H1 (cell line): Measurements from ENCODE around the gene ACP6. TPM values are rescaled to one million over a fixed set of nuclear protein-coding genes. Genes with fewer than 3 reads are reported as not detected.

Source experiments
- CTCF ChIA-PET: fragments of 300-600 bp; sonication (Branson Sonifier 250); formaldehyde crosslinking; loops from one replicate; lab custom pipeline; 2021; ENCODE audit not compliant: partially characterized antibody; lab: Charles Lee
- POLR2A ChIA-PET: fragments of 300-600 bp; sonication (Branson Sonifier 250); formaldehyde crosslinking; loops from one replicate; lab custom pipeline; 2021; ENCODE audit warnings: inconsistent platforms; ENCODE audit not compliant: partially characterized antibody; lab: Charles Lee
- DNase-seq, 2 experiments: peaks; one replicate each; pipeline versions ENCODE4 v3.0.0 to v3.0.0-alpha.2; 2010 to 2022; ENCODE audit warnings: low spot score in 2 of 2, low read depth in 1 of 2, mixed read lengths in 1 of 2
- FAIRE-seq: peaks from 2 replicates; lab custom pipeline; 2011; peaks lifted over from hg19 to GRCh38; lab: Jason Lieb, UNC
- H2AFZ ChIP-seq: 2 replicates; pipeline ENCODE4 v1.8.1; 2012; ENCODE audit warnings: low read length, inconsistent platforms
- H2AK5ac ChIP-seq: 2 replicates; pipeline ENCODE4 v1.6.1; 2013; ENCODE audit warnings: low read depth, low read length
- H2BK120ac ChIP-seq: replicated peaks from 2 replicates; pipeline ENCODE3; 2013; ENCODE audit warnings: low read depth, low read length, inconsistent platforms
- H2BK12ac ChIP-seq: 2 replicates; pipeline ENCODE4 v1.6.1; 2013; ENCODE audit warnings: low read depth, low read length
- H2BK15ac ChIP-seq: 2 replicates; pipeline ENCODE4 v1.6.1; 2013; ENCODE audit warnings: low read length
- H2BK20ac ChIP-seq: 2 replicates; pipeline ENCODE4 v1.6.1; 2013; ENCODE audit warnings: low read length
- H2BK5ac ChIP-seq: 2 replicates; pipeline ENCODE4 v1.6.1; 2013; ENCODE audit warnings: low read depth, low read length
- H3K14ac ChIP-seq: 2 replicates; pipeline ENCODE4 v1.6.1; 2013; ENCODE audit warnings: inconsistent platforms; ENCODE audit not compliant: insufficient read length
- H3K18ac ChIP-seq: 2 replicates; pipeline ENCODE4 v1.6.1; 2013; ENCODE audit warnings: low read length; ENCODE audit errors: extremely low read depth
- H3K23ac ChIP-seq: 2 replicates; pipeline ENCODE4 v1.6.1; 2013; ENCODE audit warnings: inconsistent platforms; ENCODE audit not compliant: insufficient read length
- H3K23me2 ChIP-seq: 2 replicates; pipeline ENCODE4 v1.6.1; 2013; ENCODE audit warnings: low read depth, low read length
- H3K27ac ChIP-seq: 2 replicates; pipeline ENCODE4 v1.6.1; 2011; ENCODE audit warnings: low read depth, low read length, inconsistent platforms
- H3K27me3 ChIP-seq, 4 experiments: replicated peaks in 1 of 4; 1 replicate in 1 of 4; 2 replicates in 3 of 4; pipeline versions ENCODE4 v1.6.1 to v1.8.1; 2011 to 2013; ENCODE audit warnings: low read length in 3 of 4, mild to moderate bottlenecking in 3 of 4, inconsistent platforms in 2 of 4, mixed read lengths in 2 of 4, moderate library complexity in 1 of 4; ENCODE audit not compliant: control insufficient read depth in 3 of 4, insufficient read depth in 3 of 4; ENCODE audit errors: extremely low read depth in 1 of 4
- H3K36me3 ChIP-seq, 4 experiments: 2 replicates each; pipeline versions ENCODE4 v1.6.1 to v1.8.1; 2011 to 2013; ENCODE audit warnings: mild to moderate bottlenecking in 4 of 4, low read length in 3 of 4, moderate library complexity in 2 of 4, control low read depth in 1 of 4, inconsistent platforms in 1 of 4; ENCODE audit not compliant: insufficient read depth in 4 of 4, control insufficient read depth in 2 of 4
- H3K4ac ChIP-seq: replicated peaks from 2 replicates; pipeline ENCODE3; 2013; ENCODE audit warnings: low read length, low read depth, mixed read lengths, inconsistent platforms; ENCODE audit not compliant: insufficient read length
- H3K4me1 ChIP-seq, 4 experiments: replicated peaks in 1 of 4; 1 replicate in 1 of 4; 2 replicates in 3 of 4; pipeline versions ENCODE4 v1.6.1 to v1.8.1; 2011 to 2013; ENCODE audit warnings: low read length in 3 of 4, inconsistent platforms in 2 of 4, mixed read lengths in 1 of 4; ENCODE audit not compliant: insufficient read depth in 4 of 4, control insufficient read depth in 3 of 4
- H3K4me2 ChIP-seq, 2 experiments: 2 replicates each; pipeline versions ENCODE4 v1.6.1 to v1.8.1; 2011 to 2013; ENCODE audit warnings: low read depth in 2 of 2, low read length in 2 of 2, control low read depth in 1 of 2, inconsistent platforms in 1 of 2, mild to moderate bottlenecking in 1 of 2; ENCODE audit not compliant: insufficient read depth in 1 of 2
- H3K4me3 ChIP-seq, 4 experiments: fragments of 200-600, 300-600 bp in 1 of 4; sonication (generic), shearing (Covaris generic), sonication (Bioruptor Twin) in 1 of 4; 2 replicates each; pipeline versions ENCODE4 v1.5.1 to v1.8.1; 2011 to 2016; ENCODE audit warnings: low read length in 4 of 4, low read depth in 3 of 4, control low read depth in 2 of 4, inconsistent platforms in 2 of 4, mild to moderate bottlenecking in 2 of 4, mixed read lengths in 1 of 4, moderate library complexity in 1 of 4; ENCODE audit not compliant: insufficient read depth in 2 of 4; ENCODE audit errors: extremely low read depth in 1 of 4
- H3K56ac ChIP-seq: replicated peaks from 2 replicates; pipeline ENCODE3; 2013; ENCODE audit warnings: low read depth, mild to moderate bottlenecking, mixed read lengths, low read length, inconsistent platforms; ENCODE audit not compliant: insufficient read length
- H3K79me1 ChIP-seq: 2 replicates; pipeline ENCODE4 v1.6.1; 2013; ENCODE audit warnings: low read depth, low read length, control low read depth
- H3K79me2 ChIP-seq, 2 experiments: 2 replicates each; pipeline versions ENCODE4 v1.6.1 to v1.8.1; 2012 to 2013; ENCODE audit warnings: low read length in 2 of 2, mild to moderate bottlenecking in 2 of 2, inconsistent platforms in 1 of 2; ENCODE audit not compliant: insufficient read depth in 2 of 2, control insufficient read depth in 1 of 2
- H3K9ac ChIP-seq, 4 experiments: replicated peaks in 1 of 4; 1 replicate in 1 of 4; 2 replicates in 3 of 4; pipeline versions ENCODE4 v1.6.1 to v1.8.1; 2011 to 2013; ENCODE audit warnings: low read depth in 3 of 4, low read length in 3 of 4, control low read depth in 2 of 4, mild to moderate bottlenecking in 2 of 4, moderate library complexity in 2 of 4, inconsistent platforms in 1 of 4; ENCODE audit errors: extremely low read depth in 1 of 4
- H3K9me3 ChIP-seq, 2 experiments: 2 replicates each; pipeline versions ENCODE4 v1.6.1 to v1.8.1; 2012 to 2013; ENCODE audit warnings: mild to moderate bottlenecking in 2 of 2, moderate library complexity in 2 of 2, control low read depth in 1 of 2, inconsistent platforms in 1 of 2, low read depth in 1 of 2, low read length in 1 of 2, mixed read lengths in 1 of 2; ENCODE audit not compliant: insufficient read depth in 2 of 2
- H4K20me1 ChIP-seq, 2 experiments: replicated peaks in 1 of 2; 2 replicates each; pipeline versions ENCODE3 to v1.8.1; 2011 to 2013; ENCODE audit warnings: inconsistent platforms in 2 of 2, low read length in 2 of 2, mild to moderate bottlenecking in 1 of 2; ENCODE audit not compliant: insufficient read depth in 2 of 2, control insufficient read depth in 1 of 2
- H4K5ac ChIP-seq: 2 replicates; pipeline ENCODE4 v1.6.1; 2013; ENCODE audit warnings: low read length, low read depth, mixed read lengths, inconsistent platforms; ENCODE audit not compliant: insufficient read length
- H4K8ac ChIP-seq: 2 replicates; pipeline ENCODE4 v1.8.0; 2013; ENCODE audit warnings: mild to moderate bottlenecking, moderate library complexity, low read length, inconsistent platforms; ENCODE audit not compliant: insufficient read depth; ENCODE audit errors: extremely low read depth
- H4K91ac ChIP-seq: replicated peaks from 2 replicates; pipeline ENCODE3; 2013; ENCODE audit warnings: low read length, mixed read lengths, inconsistent platforms; ENCODE audit not compliant: insufficient read length
- CREB1 ChIP-seq: IDR thresholded peaks from 2 replicates; pipeline ENCODE4 v1.6.1; 2012; ENCODE audit warnings: inconsistent platforms
- EGR1 ChIP-seq: IDR thresholded peaks from 2 replicates; pipeline ENCODE4 v1.6.1; 2011; ENCODE audit warnings: low read depth, low read length, borderline replicate concordance
- EP300 ChIP-seq, 2 experiments: IDR thresholded peaks; 1 replicate in 1 of 2; 2 replicates in 1 of 2; pipeline ENCODE4 v1.6.1; 2011 to 2012; ENCODE audit warnings: low read depth in 2 of 2, low read length in 2 of 2, mild to moderate bottlenecking in 2 of 2, borderline replicate concordance in 1 of 2, inconsistent platforms in 1 of 2, moderate library complexity in 1 of 2
- FOSL1 ChIP-seq: IDR thresholded peaks from 2 replicates; pipeline ENCODE4 v1.6.1; 2011; ENCODE audit warnings: mild to moderate bottlenecking, low read depth, low read length, moderate library complexity; ENCODE audit not compliant: insufficient read depth
- HDAC6 ChIP-seq: IDR thresholded peaks from one replicate; pipeline ENCODE4 v1.7.1; 2012; ENCODE audit warnings: low read depth, mild to moderate bottlenecking, inconsistent platforms, low read length, moderate library complexity
- KDM4A ChIP-seq: IDR thresholded peaks from one replicate; pipeline ENCODE4 v1.7.1; 2012; ENCODE audit warnings: low read depth, mild to moderate bottlenecking, moderate library complexity, low read length, inconsistent platforms; ENCODE audit not compliant: severe bottlenecking
- MAFK ChIP-seq: IDR thresholded peaks from 2 replicates; pipeline ENCODE4 v1.6.1; 2012; ENCODE audit warnings: low read depth, mild to moderate bottlenecking, improper control_type of control experiment, low read length
- NRF1 ChIP-seq: IDR thresholded peaks from 2 replicates; pipeline ENCODE4 v1.6.1; 2011; ENCODE audit warnings: mild to moderate bottlenecking, low read depth, low read length, improper control_type of control experiment
- RBBP5 ChIP-seq: IDR thresholded peaks from 2 replicates; pipeline ENCODE4 v1.7.1; 2012; ENCODE audit warnings: low read depth, mild to moderate bottlenecking, inconsistent platforms, low read length, moderate library complexity, borderline replicate concordance
- SIRT6 ChIP-seq: IDR thresholded peaks from one replicate; pipeline ENCODE4 v1.7.1; 2012; ENCODE audit warnings: low read length, inconsistent platforms
- SP1 ChIP-seq: IDR thresholded peaks from 2 replicates; pipeline ENCODE4 v1.6.1; 2011; ENCODE audit warnings: low read depth, low read length
- TBP ChIP-seq: IDR thresholded peaks from 2 replicates; pipeline ENCODE4 v1.6.1; 2011; ENCODE audit warnings: low read depth, low read length, improper control_type of control experiment
- TEAD4 ChIP-seq: IDR thresholded peaks from 2 replicates; pipeline ENCODE4 v1.6.1; 2012; ENCODE audit warnings: low read depth, low read length, inconsistent platforms, mixed read lengths
- polyA plus RNA-seq, 7 experiments: library from polyadenylated mRNA; depleted of rRNA in 3 of 7; stranded (reverse) in 5 of 7; unstranded in 2 of 7; fragments of >200 nt in 5 of 7; fragments of 200-250 nt in 2 of 7; gene quantifications; 1 replicate in 5 of 7; 2 replicates in 1 of 7; 4 replicates in 1 of 7; pipeline versions ENCODE4 v1.2.1 to v1.2.3, GENCODE V29; 2011 to 2013; ENCODE audit warnings: missing spikeins in 2 of 7, mixed read lengths in 2 of 7
- total RNA-seq: library from RNA; stranded (reverse); fragmentation: NEBNext Ultra II Directional; extraction: Animal tissue kit (Norgen Biotek cat#: 25700); gene quantifications from 2 replicates; pipeline ENCODE4 v1.2.1, GENCODE V29; 2021
- TF ChIP-seq, protein P1 (sequence below): IDR thresholded peaks from 2 replicates; pipeline ENCODE4 v1.6.1; 2012; ENCODE audit warnings: low read length, inconsistent platforms

ACP6 gene
- total and polyA plus RNA-seq, 2 of the 8 experiments (the other 6 are each of a cell fraction or from before 2014, with no cell fraction given), result 11.4 to 17.7 TPM

DNA sequence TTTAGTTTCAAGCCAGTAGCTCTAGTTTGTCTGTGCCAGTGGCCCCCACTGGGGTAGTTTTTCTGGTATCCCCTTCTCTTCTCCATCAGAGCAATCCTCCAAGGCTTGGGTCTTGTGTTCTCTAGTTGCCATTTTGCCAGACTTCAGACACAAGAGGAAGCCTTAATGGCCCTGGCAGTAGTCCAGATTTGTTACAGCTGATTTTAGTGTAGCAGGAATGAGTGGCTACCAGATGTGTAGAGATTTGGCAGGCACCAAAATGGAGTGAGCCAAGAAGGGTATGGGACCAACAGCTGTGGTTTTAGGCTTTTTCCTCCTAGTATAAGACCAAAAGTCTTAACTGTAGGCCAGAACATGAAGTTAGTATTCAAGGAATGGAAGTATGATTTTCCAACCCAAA lies 56.8 kb downstream of the ACP6 start:
- Histone ChIP-seq H2AK5ac (no peak overlapping the region), H3K9me3 (no peaks in the 10 kb centered on the region), H4K5ac (no peak overlapping the region), H2BK15ac (no peak overlapping the region), H3K18ac (no peak overlapping the region), H3K23me2 (no peaks in the 10 kb centered on the region), H3K36me3 (peaks cover 10 to 60% (median 46%) of the 10 kb centered on the region in 4 experiments; a peak in 7 of 8 replicates), H3K4me1 (peaks cover 0 to 8% (median 0%) of the 10 kb centered on the region in 4 experiments; a peak in 2 of 7 replicates), H3K4ac (no peak overlapping the region), H3K14ac (no peak overlapping the region), H3K9ac (no peak overlapping the region), H4K8ac (no peak overlapping the region), H3K56ac (no peak overlapping the region), H3K4me3 (no peak overlapping the region), H3K79me1 (no peaks in the 10 kb centered on the region), H3K79me2 (no peaks in the 10 kb centered on the region), H3K27ac (no peak overlapping the region), H3K27me3 (no peaks in the 10 kb centered on the region), H3K23ac (no peak overlapping the region), H2BK5ac (no peak overlapping the region), H4K20me1 (peaks cover 4% of the 10 kb centered on the region in 2 experiments), H2BK120ac (no peak overlapping the region), H4K91ac (no peak overlapping the region), H2BK12ac (no peak overlapping the region), H2BK20ac (no peak overlapping the region), H3K4me2 (no peak overlapping the region), H2AFZ (no peak overlapping the region)
- ChIA-PET POLR2A (no interaction called here), CTCF (interaction anchor here (0.6 to 2.1 kb wide), 3 partner anchors 13 to 28 kb away, joined by 3 to 7 read pairs (median 4); no protein-coding TSS in a partner anchor)
- FAIRE-seq, result no peak
- no peak for DNase-seq
- TF ChIP-seq FOSL1, result no peak
- TF ChIP-seq TEAD4, result no peak
- no peak for TF ChIP-seq EGR1
- TF ChIP-seq SIRT6, result no peak
- TF ChIP-seq CREB1, result no peak
- no peak for TF ChIP-seq TBP
- no peak for TF ChIP-seq RBBP5
- no peak for TF ChIP-seq KDM4A
- TF ChIP-seq MAFK, result no peak
- no peak for TF ChIP-seq HDAC6
- no peak for TF ChIP-seq SP1
- no peak for TF ChIP-seq NRF1
- TF ChIP-seq, protein P1, sequence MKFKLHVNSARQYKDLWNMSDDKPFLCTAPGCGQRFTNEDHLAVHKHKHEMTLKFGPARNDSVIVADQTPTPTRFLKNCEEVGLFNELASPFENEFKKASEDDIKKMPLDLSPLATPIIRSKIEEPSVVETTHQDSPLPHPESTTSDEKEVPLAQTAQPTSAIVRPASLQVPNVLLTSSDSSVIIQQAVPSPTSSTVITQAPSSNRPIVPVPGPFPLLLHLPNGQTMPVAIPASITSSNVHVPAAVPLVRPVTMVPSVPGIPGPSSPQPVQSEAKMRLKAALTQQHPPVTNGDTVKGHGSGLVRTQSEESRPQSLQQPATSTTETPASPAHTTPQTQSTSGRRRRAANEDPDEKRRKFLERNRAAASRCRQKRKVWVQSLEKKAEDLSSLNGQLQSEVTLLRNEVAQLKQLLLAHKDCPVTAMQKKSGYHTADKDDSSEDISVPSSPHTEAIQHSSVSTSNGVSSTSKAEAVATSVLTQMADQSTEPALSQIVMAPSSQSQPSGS, result no peak
- no peak for TF ChIP-seq EP300 (IDR thresholded peaks at IDR 0.05; ENCODE audit: borderline replicate concordance in 1 of 2, low read depth in 2 of 2, low read length in 2 of 2)
